ENCODE measurements around the gene OXSM. TPM values are rescaled to one million over a fixed set of nuclear protein-coding genes. Genes with fewer than 3 reads are reported as not detected.

Gene OXSM
- total and polyA plus RNA-seq, 4 donors = 8.6 to 21.8 (median 17.5) TPM

- WGBS = 95% methylated on average over 3 of the region's 3 CpGs
- H3K4me1 ChIP-seq (ENCODE audit: control insufficient read depth in 4 of 4, insufficient read depth in 4 of 4, low read length in 3 of 4) = no peaks in the 10 kb centered on the region
- peaks cover 8 to 41% (median 29%) of the 10 kb centered on the region in 4 donors for H3K36me3 ChIP-seq (ENCODE audit: control insufficient read depth in 4 of 4, insufficient read depth in 3 of 4, low read depth in 1 of 4, low read length in 3 of 4)
- no peak overlapping the region for H3K27ac ChIP-seq (ENCODE audit: low read depth in 1 of 2, low read length in 2 of 2)
- H3K9me3 ChIP-seq (ENCODE audit: control insufficient read depth in 4 of 4, low read length in 3 of 4) = no peaks in the 10 kb centered on the region
- TF ChIP-seq HNF4A (conservative IDR thresholded peaks at IDR 0.05) (no peak), RAD21 (IDR thresholded peaks at IDR 0.05) (no peak), SP1 (IDR thresholded peaks at IDR 0.05) (no peak), ZBTB33 (IDR thresholded peaks at IDR 0.05) (no peak), TAF1 (conservative IDR thresholded peaks at IDR 0.05) (no peak), NR2F2 (IDR thresholded peaks at IDR 0.05) (no peak), CTCF (IDR thresholded peaks at IDR 0.05; ENCODE audit: low read depth, low read length, missing input control) (no peak), YY1 (IDR thresholded peaks at IDR 0.05) (no peak), FOXA1 (IDR thresholded peaks at IDR 0.05) (no peak), HNF4G (IDR thresholded peaks at IDR 0.05) (no peak), JUND (IDR thresholded peaks at IDR 0.05) (no peak), GABPA (IDR thresholded peaks at IDR 0.05 in 1 of 2, conservative IDR thresholded peaks at IDR 0.05 in 1 of 2) (no peak), REST (IDR thresholded peaks at IDR 0.05) (no peak)
- TF ChIP-seq, protein P1, sequence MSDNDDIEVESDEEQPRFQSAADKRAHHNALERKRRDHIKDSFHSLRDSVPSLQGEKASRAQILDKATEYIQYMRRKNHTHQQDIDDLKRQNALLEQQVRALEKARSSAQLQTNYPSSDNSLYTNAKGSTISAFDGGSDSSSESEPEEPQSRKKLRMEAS (IDR thresholded peaks at IDR 0.05) = no peak
- TF ChIP-seq, protein P2, sequence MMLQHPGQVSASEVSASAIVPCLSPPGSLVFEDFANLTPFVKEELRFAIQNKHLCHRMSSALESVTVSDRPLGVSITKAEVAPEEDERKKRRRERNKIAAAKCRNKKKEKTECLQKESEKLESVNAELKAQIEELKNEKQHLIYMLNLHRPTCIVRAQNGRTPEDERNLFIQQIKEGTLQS (IDR thresholded peaks at IDR 0.05) = no peak
- H3K9ac ChIP-seq (ENCODE audit: low read depth in 1 of 2, low read length in 2 of 2) = no peak overlapping the region
- no peak overlapping the region for H3K4me3 ChIP-seq (ENCODE audit: low read depth in 1 of 3, low read length in 3 of 3)
- DNase-seq (ENCODE audit: low spot score) = no peak
- no peaks in the 10 kb centered on the region for H3K27me3 ChIP-seq (ENCODE audit: control insufficient read depth in 4 of 4, insufficient read depth in 4 of 4, low read length in 3 of 4)
These were observed 41.7 kb upstream of the OXSM start for GRCh38 chr3:25748189-25748588.

DNA sequence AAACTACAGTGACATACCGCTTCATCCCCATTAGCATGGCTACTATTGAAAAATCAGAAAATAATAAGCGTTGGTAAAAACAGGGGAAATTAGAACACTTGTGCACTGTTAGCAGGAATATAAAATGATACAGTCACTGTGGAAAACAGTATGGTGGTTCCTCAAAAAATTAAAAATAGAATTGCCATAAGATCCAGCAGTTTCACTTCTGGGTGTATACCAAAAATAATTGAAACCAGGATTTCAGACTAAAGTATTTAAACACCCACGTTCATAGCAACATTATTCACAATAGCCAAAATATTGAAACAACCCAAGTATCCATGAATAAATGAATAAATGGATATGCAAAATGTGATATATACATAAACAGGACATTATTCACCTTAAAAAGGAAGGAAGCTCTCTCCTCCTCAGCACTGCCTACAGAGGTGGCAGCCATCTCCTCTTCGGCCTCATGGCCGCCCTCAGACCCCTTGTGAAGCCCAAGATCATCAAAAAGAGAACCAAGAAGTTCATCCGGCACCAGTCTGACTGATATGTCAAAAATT lies 40.8 kb upstream of the OXSM start:
- H3K4me3 ChIP-seq (ENCODE audit: low read depth in 1 of 3, low read length in 3 of 3) = no peak overlapping the region
- DNase-seq (ENCODE audit: low spot score) = no peak
- H3K9ac ChIP-seq (ENCODE audit: low read depth in 1 of 2, low read length in 2 of 2) = no peak overlapping the region
- no peak overlapping the region for H3K27ac ChIP-seq (ENCODE audit: low read depth in 1 of 2, low read length in 2 of 2)
- H3K27me3 ChIP-seq (ENCODE audit: control insufficient read depth in 4 of 4, insufficient read depth in 4 of 4, low read length in 3 of 4) = no peaks in the 10 kb centered on the region
- 85% methylated on average over 6 of the region's 6 CpGs for WGBS
- no peaks in the 10 kb centered on the region for H3K4me1 ChIP-seq (ENCODE audit: control insufficient read depth in 4 of 4, insufficient read depth in 4 of 4, low read length in 3 of 4)
- TF ChIP-seq HNF4G (IDR thresholded peaks at IDR 0.05) (no peak), NR2F2 (IDR thresholded peaks at IDR 0.05) (no peak), HNF4A (conservative IDR thresholded peaks at IDR 0.05) (no peak), RAD21 (IDR thresholded peaks at IDR 0.05) (no peak), YY1 (IDR thresholded peaks at IDR 0.05) (no peak), FOXA1 (IDR thresholded peaks at IDR 0.05) (no peak), SP1 (IDR thresholded peaks at IDR 0.05) (no peak), FOXA2 (IDR thresholded peaks at IDR 0.05) (no peak), JUND (IDR thresholded peaks at IDR 0.05) (no peak), REST (IDR thresholded peaks at IDR 0.05) (no peak), TAF1 (conservative IDR thresholded peaks at IDR 0.05) (no peak), GABPA (IDR thresholded peaks at IDR 0.05 in 1 of 2, conservative IDR thresholded peaks at IDR 0.05 in 1 of 2) (no peak), EGR1 (IDR thresholded peaks at IDR 0.05; ENCODE audit: low read depth in 2 of 2) (no peak)
- TF ChIP-seq, protein P1 (IDR thresholded peaks at IDR 0.05) = no peak
- H3K9me3 ChIP-seq (ENCODE audit: control insufficient read depth in 4 of 4, low read length in 3 of 4) = no peaks in the 10 kb centered on the region
- H3K36me3 ChIP-seq (ENCODE audit: control insufficient read depth in 4 of 4, insufficient read depth in 3 of 4, low read depth in 1 of 4, low read length in 3 of 4) = peaks cover 8 to 40% (median 29%) of the 10 kb centered on the region in 4 donors
